OCI-M2 (cell line): ENCODE results near the gene VPS37C.
A peak's percentile ranks its signal among the peaks of the same experiment; 100 is the strongest.
"Not testable (repeated sequence)": the region's sequence is repeated elsewhere in the genome, so short reads cannot be mapped to it uniquely, and the experiment has no call there.

ENCODE experiments used
- DNase-seq: peaks from one replicate; lab custom pipeline; 2025; ENCODE audit not compliant: unreplicated experiment; lab: John Stamatoyannopoulos, UW

VPS37C gene

GRCh38 chr11:61161190-61162091, at the start of gene VPS37C:
Gene VPS37C, minus strand, starts transcription at chr11:61161426. Its CDS starts 22,597 bp downstream, at chr11:61138829.
- DNase-seq, result peak; percentile 51

- not testable (repeated sequence) for DNase-seq
Measured at GRCh38 chr11:61210629-61211028, 49.4 kb upstream of the VPS37C start.

GRCh38 chr11:61207636-61208310, 46.5 kb upstream of the VPS37C start:
- not testable (repeated sequence) for DNase-seq

- DNase-seq, result not testable (repeated sequence)
Measured at GRCh38 chr11:61204502-61205059, 43.4 kb upstream of the VPS37C start.

GRCh38 chr11:61203873-61204272, 42.6 kb upstream of the VPS37C start:
- DNase-seq, result not testable (repeated sequence)

- DNase-seq, result not testable (repeated sequence)
Measured at GRCh38 chr11:61202950-61203746, 41.9 kb upstream of the VPS37C start, which contains the start of gene PGA3. Gene PGA3, plus strand, starts transcription at chr11:61203515. Its CDS starts 50 bp downstream, at chr11:61203565.

GRCh38 chr11:61201476-61201875, 40.2 kb upstream of the VPS37C start:
- no peak for DNase-seq

- DNase-seq, result no peak
Measured at GRCh38 chr11:61198948-61199523, 37.8 kb upstream of the VPS37C start.

- no peak for DNase-seq
Measured at GRCh38 chr11:61198361-61198760, 37.1 kb upstream of the VPS37C start.

- DNase-seq, result no peak
Measured at GRCh38 chr11:61195719-61196118, 34.5 kb upstream of the VPS37C start.

GRCh38 chr11:61194981-61195695, 33.9 kb upstream of the VPS37C start:
- DNase-seq, result no peak

- no peak for DNase-seq
Measured at GRCh38 chr11:61194169-61194671, 33.0 kb upstream of the VPS37C start.

- DNase-seq, result no peak
Measured at GRCh38 chr11:61193596-61193995, 32.4 kb upstream of the VPS37C start.

- DNase-seq, result no peak
Measured at GRCh38 chr11:61189933-61190332, 28.7 kb upstream of the VPS37C start.

- DNase-seq, result peak; percentile 6
Measured at GRCh38 chr11:61187505-61188130, 26.4 kb upstream of the VPS37C start.

- no peak for DNase-seq
Measured at GRCh38 chr11:61186504-61186903, 25.3 kb upstream of the VPS37C start.

GRCh38 chr11:61183645-61184044, 22.4 kb upstream of the VPS37C start:
- no peak for DNase-seq

- DNase-seq, result no peak
Measured at GRCh38 chr11:61181489-61181888, 20.3 kb upstream of the VPS37C start.

- DNase-seq, result not testable (repeated sequence)
Measured at GRCh38 chr11:61180205-61180604, 19.0 kb upstream of the VPS37C start.
